SK-N-SH treated with all-trans-retinoic acid at 6 μM for 48 hours (cell line): ENCODE data around the gene NAP1L4.
A peak's percentile ranks its signal among the peaks of the same experiment; 100 is the strongest.
"Not testable (repeated sequence)": the region's sequence is repeated elsewhere in the genome, so short reads cannot be mapped to it uniquely, and the experiment has no call there.

Source experiments
- ATAC-seq: fragments of 200-7000 bp; cut with Tn5 transposase; 3 replicates; pipeline ENCODE4 v1.9.1; 2020; ENCODE audit warnings: mild to moderate bottlenecking, moderate library complexity
- ARNTL ChIP-seq: fragments of 450-650 bp; formaldehyde crosslinking; IDR thresholded peaks from 2 replicates; pipeline ENCODE4 v1.5.0; 2020; ENCODE audit warnings: low read depth, mild to moderate bottlenecking, moderate library complexity, borderline replicate concordance
- BACH2 ChIP-seq: fragments of 250-450 bp; sonication (Bioruptor Pico); IDR thresholded peaks from 2 replicates; pipeline ENCODE4 v1.9.0; 2021; ENCODE audit warnings: mild to moderate bottlenecking, borderline replicate concordance
- CSDC2 ChIP-seq: fragments of 250-450 bp; sonication (Bioruptor Pico); IDR thresholded peaks from 2 replicates; pipeline ENCODE4 v1.5.0; 2020; ENCODE audit warnings: mild to moderate bottlenecking, moderate library complexity
- ISL1 ChIP-seq: fragments of 250-450 bp; sonication (Bioruptor Pico); IDR thresholded peaks from 2 replicates; pipeline ENCODE4 v2.1.2; 2022; ENCODE audit warnings: mild to moderate bottlenecking, moderate library complexity
- PPARA ChIP-seq: fragments of 250-450 bp; sonication (Bioruptor Pico); IDR thresholded peaks from 2 replicates; pipeline ENCODE4 v1.5.0; 2020; ENCODE audit warnings: mild to moderate bottlenecking, borderline replicate concordance
- RARB ChIP-seq: fragments of 250-450 bp; sonication (Bioruptor Pico); IDR thresholded peaks from 2 replicates; pipeline ENCODE4 v1.8.0; 2021; ENCODE audit warnings: mild to moderate bottlenecking, moderate library complexity
- SNAI2 ChIP-seq: fragments of 250-450 bp; sonication (Bioruptor Pico); IDR thresholded peaks from 2 replicates; pipeline ENCODE4 v1.5.0; 2020; ENCODE audit warnings: mild to moderate bottlenecking, moderate library complexity
- TCF4 ChIP-seq: fragments of 250-450 bp; sonication (Bioruptor Pico); IDR thresholded peaks from 2 replicates; pipeline ENCODE4 v1.8.0; 2021; ENCODE audit warnings: mild to moderate bottlenecking, moderate library complexity, borderline replicate concordance
- TOX ChIP-seq: fragments of 250-450 bp; sonication (Bioruptor Pico); IDR thresholded peaks from 2 replicates; pipeline ENCODE4 v1.8.0; 2021; ENCODE audit warnings: mild to moderate bottlenecking, moderate library complexity, borderline replicate concordance
- ZFP30 ChIP-seq: fragments of 450-650 bp; formaldehyde crosslinking; IDR thresholded peaks from 2 replicates; pipeline ENCODE4 v1.5.0; 2022; ENCODE audit warnings: mild to moderate bottlenecking, moderate library complexity
- ZNF565 ChIP-seq: fragments of 450-650 bp; formaldehyde crosslinking; conservative IDR thresholded peaks from 2 replicates; pipeline ENCODE4 v1.5.0; 2020; ENCODE audit warnings: low read depth, mild to moderate bottlenecking, moderate library complexity
- ZNF70 ChIP-seq: fragments of 450-650 bp; formaldehyde crosslinking; IDR thresholded peaks from 2 replicates; pipeline ENCODE4 v1.5.0; 2020; ENCODE audit warnings: mild to moderate bottlenecking, moderate library complexity
- ZNF8 ChIP-seq: fragments of 450-650 bp; formaldehyde crosslinking; IDR thresholded peaks from 2 replicates; pipeline ENCODE4 v1.5.0; 2020; ENCODE audit warnings: mild to moderate bottlenecking, moderate library complexity
- TF ChIP-seq, protein P1 (sequence below): fragments of 250-450 bp; sonication (Bioruptor Pico); IDR thresholded peaks from 2 replicates; pipeline ENCODE4 v1.8.0; 2021; ENCODE audit warnings: low read depth, mild to moderate bottlenecking, moderate library complexity, borderline replicate concordance
- TF ChIP-seq, protein P2 (sequence below): fragments of 250-450 bp; sonication (Bioruptor Pico); IDR thresholded peaks from 2 replicates; pipeline ENCODE4 v1.8.0; 2020; ENCODE audit warnings: mild to moderate bottlenecking, moderate library complexity, borderline replicate concordance
- TF ChIP-seq, protein P3 (sequence below): fragments of 250-450 bp; sonication (Bioruptor Pico); IDR thresholded peaks from 2 replicates; pipeline ENCODE4 v1.5.1; 2020; ENCODE audit warnings: low read depth, mild to moderate bottlenecking, moderate library complexity
- TF ChIP-seq, protein P4 (sequence below): fragments of 250-450 bp; sonication (Bioruptor Pico); IDR thresholded peaks from 2 replicates; pipeline ENCODE4 v1.5.0; 2020; ENCODE audit warnings: mild to moderate bottlenecking, moderate library complexity

Gene NAP1L4

DNA sequence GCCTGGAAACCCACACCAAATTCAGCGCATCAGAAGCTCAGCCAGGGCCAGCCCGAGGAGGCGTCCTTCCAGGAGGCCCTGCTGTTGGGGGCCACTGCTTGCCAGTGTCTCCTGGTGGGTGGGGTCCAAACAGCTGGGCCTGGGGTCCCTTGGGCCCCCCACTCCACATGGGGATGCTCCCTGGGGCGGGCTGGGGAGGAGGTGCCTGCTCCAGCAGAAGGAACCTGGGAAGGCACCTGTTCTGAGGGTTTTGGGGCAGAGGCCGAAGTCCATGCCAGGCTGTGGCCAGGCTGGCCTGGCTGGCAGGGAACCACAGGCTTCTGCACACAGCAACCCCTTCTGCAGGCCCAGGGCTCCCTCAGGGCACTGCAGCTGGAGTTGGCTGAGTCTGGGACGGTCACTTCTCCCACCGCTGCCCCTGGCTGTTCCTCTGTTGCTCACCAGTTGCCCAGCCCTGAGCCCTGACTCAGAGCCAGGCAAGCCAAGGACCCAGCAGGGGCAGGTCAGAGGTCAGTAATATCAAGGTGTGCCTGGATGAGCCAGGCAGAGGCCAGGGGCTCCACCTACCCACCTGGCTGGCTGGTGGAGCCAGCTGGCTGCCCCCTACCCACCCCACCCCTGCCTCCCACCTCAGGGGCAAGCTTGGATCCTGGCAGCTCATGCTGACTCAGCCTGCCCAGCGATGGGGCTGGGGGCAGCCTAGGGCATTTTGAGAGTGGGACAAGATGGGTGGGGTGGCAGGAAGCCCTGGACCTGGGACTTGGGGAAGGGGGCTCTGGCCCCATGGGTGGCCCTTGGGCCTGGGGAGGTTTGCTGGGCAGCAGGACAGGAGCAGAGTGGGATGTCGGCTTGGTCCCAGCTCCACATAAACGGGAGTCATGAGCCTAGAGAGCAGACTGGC is 51.0 kb downstream of the NAP1L4 start:
- no peak for TF ChIP-seq ZFP30
- TF ChIP-seq CSDC2 (CRISPR knock-in tag): no peak
- TF ChIP-seq, protein P1, sequence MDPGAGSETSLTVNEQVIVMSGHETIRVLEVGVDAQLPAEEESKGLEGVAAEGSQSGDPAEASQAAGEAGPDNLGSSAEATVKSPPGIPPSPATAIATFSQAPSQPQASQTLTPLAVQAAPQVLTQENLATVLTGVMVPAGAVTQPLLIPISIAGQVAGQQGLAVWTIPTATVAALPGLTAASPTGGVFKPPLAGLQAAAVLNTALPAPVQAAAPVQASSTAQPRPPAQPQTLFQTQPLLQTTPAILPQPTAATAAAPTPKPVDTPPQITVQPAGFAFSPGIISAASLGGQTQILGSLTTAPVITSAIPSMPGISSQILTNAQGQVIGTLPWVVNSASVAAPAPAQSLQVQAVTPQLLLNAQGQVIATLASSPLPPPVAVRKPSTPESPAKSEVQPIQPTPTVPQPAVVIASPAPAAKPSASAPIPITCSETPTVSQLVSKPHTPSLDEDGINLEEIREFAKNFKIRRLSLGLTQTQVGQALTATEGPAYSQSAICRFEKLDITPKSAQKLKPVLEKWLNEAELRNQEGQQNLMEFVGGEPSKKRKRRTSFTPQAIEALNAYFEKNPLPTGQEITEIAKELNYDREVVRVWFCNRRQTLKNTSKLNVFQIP (CRISPR knock-in tag): no peak
- no peak for TF ChIP-seq SNAI2
- ATAC-seq: peak; percentile 8

DNA sequence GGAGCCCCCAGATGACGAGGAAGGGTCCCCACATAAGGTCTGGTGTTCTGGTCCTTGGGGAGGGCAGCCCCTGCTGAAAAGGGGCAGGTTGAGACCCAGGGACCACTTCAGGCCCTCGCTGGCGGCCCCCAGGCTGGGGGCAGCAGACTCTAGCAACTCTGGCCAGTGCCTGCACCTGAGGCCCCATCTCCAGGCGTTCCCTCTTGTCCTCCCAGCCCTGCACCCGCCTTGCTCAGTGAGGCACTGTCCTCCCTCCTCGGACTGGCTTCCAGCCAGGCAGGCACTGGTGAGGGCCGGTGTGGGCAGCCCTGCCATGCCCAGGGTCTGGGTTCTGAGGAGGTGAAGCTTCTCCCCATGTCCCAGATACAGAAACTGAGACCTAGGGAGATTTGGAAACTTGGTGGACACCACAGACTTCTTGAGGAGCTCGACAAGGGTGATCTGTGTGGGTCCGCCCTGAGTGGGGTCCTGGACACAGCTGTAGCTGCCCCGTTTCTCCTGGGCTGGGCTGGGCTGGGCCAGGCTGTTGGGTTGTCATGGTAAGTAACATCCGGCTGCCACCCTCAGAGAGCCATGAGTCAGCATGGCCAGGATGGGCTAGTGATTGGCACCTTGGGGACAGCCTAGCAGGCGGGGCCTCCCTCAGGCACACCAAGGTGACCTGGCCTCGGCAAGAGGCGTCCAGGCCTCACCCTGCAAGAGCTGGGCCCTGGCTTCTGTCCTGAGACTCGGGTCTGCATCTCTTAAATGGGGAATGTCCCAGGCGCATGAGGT is 51.8 kb downstream of the NAP1L4 start:
- peak; percentile 11 for ATAC-seq
- no peak for TF ChIP-seq PPARA (CRISPR knock-in tag)
- TF ChIP-seq, protein P2, sequence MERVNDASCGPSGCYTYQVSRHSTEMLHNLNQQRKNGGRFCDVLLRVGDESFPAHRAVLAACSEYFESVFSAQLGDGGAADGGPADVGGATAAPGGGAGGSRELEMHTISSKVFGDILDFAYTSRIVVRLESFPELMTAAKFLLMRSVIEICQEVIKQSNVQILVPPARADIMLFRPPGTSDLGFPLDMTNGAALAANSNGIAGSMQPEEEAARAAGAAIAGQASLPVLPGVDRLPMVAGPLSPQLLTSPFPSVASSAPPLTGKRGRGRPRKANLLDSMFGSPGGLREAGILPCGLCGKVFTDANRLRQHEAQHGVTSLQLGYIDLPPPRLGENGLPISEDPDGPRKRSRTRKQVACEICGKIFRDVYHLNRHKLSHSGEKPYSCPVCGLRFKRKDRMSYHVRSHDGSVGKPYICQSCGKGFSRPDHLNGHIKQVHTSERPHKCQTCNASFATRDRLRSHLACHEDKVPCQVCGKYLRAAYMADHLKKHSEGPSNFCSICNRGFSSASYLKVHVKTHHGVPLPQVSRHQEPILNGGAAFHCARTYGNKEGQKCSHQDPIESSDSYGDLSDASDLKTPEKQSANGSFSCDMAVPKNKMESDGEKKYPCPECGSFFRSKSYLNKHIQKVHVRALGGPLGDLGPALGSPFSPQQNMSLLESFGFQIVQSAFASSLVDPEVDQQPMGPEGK (CRISPR knock-in tag): no peak
- no peak for TF ChIP-seq CSDC2 (CRISPR knock-in tag)
- no peak for TF ChIP-seq TCF4 (CRISPR knock-in tag)
- no peak for TF ChIP-seq ZFP30
- no peak for TF ChIP-seq SNAI2
- TF ChIP-seq ARNTL: no peak
- no peak for TF ChIP-seq BACH2 (CRISPR knock-in tag)
- TF ChIP-seq ZNF8 (CRISPR knock-in tag): no peak
- TF ChIP-seq, protein P1 (CRISPR knock-in tag): no peak
- TF ChIP-seq TOX (CRISPR knock-in tag): no peak
- no peak for TF ChIP-seq RARB (CRISPR knock-in tag)
- TF ChIP-seq, protein P3, sequence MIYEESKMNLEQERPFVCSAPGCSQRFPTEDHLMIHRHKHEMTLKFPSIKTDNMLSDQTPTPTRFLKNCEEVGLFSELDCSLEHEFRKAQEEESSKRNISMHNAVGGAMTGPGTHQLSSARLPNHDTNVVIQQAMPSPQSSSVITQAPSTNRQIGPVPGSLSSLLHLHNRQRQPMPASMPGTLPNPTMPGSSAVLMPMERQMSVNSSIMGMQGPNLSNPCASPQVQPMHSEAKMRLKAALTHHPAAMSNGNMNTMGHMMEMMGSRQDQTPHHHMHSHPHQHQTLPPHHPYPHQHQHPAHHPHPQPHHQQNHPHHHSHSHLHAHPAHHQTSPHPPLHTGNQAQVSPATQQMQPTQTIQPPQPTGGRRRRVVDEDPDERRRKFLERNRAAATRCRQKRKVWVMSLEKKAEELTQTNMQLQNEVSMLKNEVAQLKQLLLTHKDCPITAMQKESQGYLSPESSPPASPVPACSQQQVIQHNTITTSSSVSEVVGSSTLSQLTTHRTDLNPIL: no peak
- no peak for TF ChIP-seq ZNF565 (CRISPR knock-in tag)
- no peak for TF ChIP-seq ISL1 (CRISPR knock-in tag)
- TF ChIP-seq ZNF70 (CRISPR knock-in tag): no peak
- TF ChIP-seq, protein P4, sequence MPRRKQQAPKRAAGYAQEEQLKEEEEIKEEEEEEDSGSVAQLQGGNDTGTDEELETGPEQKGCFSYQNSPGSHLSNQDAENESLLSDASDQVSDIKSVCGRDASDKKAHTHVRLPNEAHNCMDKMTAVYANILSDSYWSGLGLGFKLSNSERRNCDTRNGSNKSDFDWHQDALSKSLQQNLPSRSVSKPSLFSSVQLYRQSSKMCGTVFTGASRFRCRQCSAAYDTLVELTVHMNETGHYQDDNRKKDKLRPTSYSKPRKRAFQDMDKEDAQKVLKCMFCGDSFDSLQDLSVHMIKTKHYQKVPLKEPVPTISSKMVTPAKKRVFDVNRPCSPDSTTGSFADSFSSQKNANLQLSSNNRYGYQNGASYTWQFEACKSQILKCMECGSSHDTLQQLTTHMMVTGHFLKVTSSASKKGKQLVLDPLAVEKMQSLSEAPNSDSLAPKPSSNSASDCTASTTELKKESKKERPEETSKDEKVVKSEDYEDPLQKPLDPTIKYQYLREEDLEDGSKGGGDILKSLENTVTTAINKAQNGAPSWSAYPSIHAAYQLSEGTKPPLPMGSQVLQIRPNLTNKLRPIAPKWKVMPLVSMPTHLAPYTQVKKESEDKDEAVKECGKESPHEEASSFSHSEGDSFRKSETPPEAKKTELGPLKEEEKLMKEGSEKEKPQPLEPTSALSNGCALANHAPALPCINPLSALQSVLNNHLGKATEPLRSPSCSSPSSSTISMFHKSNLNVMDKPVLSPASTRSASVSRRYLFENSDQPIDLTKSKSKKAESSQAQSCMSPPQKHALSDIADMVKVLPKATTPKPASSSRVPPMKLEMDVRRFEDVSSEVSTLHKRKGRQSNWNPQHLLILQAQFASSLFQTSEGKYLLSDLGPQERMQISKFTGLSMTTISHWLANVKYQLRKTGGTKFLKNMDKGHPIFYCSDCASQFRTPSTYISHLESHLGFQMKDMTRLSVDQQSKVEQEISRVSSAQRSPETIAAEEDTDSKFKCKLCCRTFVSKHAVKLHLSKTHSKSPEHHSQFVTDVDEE (CRISPR knock-in tag): no peak

DNA sequence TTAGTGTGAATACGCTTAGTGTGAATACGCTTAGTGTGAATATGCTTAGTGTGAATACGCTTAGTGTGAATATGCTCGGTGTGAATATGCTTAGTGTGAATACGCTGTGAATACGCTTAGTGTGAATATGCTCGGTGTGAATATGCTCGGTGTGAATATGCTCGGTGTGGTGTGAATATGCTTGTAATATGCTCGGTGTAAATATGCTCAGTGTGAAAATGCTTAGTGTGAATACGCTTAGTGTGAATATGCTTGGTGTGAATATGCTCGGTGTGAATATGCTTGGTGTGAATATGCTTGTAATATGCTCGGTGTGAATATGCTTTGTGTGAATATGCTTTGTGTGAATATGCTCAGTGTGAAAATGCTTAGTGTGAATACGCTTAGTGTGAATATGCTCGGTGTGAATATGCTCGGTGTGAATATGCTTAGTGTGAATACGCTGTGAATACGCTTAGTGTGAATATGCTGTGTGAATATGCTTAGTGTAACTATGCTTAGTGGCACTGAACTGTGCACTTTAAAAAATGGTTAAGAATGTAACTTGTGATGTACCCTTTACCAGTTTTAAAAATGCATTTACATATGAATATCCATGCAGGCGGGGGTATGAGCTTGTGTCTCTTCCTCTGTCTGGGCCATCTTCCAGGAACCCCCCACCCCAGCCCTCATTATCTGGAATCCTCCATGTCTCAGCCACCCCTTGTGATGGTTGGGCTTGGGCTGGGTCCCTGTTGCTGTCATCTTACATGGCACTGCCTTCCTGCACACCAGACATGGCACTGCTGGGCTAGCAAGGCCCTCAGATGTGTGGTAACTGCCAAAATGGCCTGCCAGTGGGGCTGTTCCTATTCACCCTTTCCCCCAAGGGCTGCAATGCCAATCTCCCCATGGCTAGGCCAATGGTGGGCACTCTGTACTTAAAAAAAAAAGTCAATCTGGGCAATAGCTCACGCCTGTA is 53.4 kb downstream of the NAP1L4 start:
- ATAC-seq: not testable (repeated sequence)

DNA sequence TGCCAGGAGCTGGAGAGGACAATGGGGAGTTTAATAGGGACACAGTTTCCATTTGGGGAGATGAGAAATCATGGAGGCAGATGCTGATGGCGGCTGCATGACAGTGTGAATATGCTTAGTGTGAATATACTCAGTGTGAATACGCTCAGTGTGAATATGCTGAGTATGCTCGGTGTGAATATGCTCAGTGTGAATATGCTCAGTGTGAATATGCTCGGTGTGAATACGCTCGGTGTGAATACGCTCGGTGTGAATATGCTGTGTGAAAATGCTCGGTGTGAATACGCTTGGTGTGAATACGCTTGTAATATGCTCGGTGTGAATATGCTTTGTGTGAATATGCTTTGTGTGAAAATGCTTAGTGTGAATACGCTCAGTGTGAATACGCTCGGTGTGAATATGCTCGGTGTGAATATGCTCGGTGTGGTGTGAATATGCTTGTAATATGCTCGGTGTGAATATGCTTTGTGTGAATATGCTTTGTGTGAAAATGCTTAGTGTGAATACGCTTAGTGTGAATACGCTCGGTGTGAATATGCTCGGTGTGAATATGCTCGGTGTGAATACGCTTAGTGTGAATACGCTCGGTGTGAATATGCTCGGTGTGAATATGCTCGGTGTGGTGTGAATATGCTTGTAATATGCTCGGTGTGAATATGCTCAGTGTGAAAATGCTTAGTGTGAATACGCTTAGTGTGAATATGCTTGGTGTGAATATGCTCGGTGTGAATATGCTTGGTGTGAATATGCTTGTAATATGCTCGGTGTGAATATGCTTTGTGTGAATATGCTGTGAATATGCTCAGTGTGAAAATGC is 54.3 kb downstream of the NAP1L4 start:
- ATAC-seq: not testable (repeated sequence)
